BJ (cell line): ENCODE results near the gene OGFOD3. TPM values are rescaled to one million over a fixed set of nuclear protein-coding genes. Genes with fewer than 3 reads are reported as not detected.

Source experiments
- CTCF ChIA-PET: fragments of 350-600 bp; formaldehyde crosslinking; extraction: SDS; loops from one replicate; lab custom pipeline; 2021; ENCODE audit warnings: antibody characterized with exemption, inconsistent platforms; lab: Yijun Ruan, JAX
- POLR2A ChIA-PET: fragments of 300-600 bp; sonication (Branson Sonifier 250); formaldehyde crosslinking; extraction: SDS; loops from one replicate; lab custom pipeline; 2021; ENCODE audit warnings: antibody characterized with exemption; lab: Charles Lee
- DNase-seq: peaks from one replicate; pipeline ENCODE4 v3.0.0-alpha.2; 2011; ENCODE audit warnings: low read depth
- H3K27me3 ChIP-seq: 2 replicates; pipeline ENCODE4 v1.6.0; 2011; ENCODE audit warnings: low read length; ENCODE audit not compliant: control insufficient read depth, insufficient read depth
- H3K36me3 ChIP-seq: 2 replicates; pipeline ENCODE4 v1.5.1; 2011; ENCODE audit warnings: low read length; ENCODE audit not compliant: control insufficient read depth, insufficient read depth
- H3K4me3 ChIP-seq: 2 replicates; pipeline ENCODE4 v1.5.1; 2011; ENCODE audit warnings: low read depth, mild to moderate bottlenecking, control low read depth, low read length
- CTCF ChIP-seq: IDR thresholded peaks from 2 replicates; pipeline ENCODE4 v1.5.1; 2011; ENCODE audit warnings: low read depth, mild to moderate bottlenecking, control low read depth, inconsistent platforms, low read length, moderate library complexity; ENCODE audit not compliant: insufficient read depth
- polyA plus RNA-seq: library from polyadenylated mRNA; depleted of rRNA; stranded (reverse); fragments of >200 nt; gene quantifications from 2 replicates; pipeline ENCODE4 v1.2.3, GENCODE V29; 2011

OGFOD3 gene
- polyA plus RNA-seq, 1 experiment, result 37.9 TPM

GRCh38 chr17:82449883-82450356 is 31.5 kb upstream of the OGFOD3 start:
- POLR2A ChIA-PET, result no interaction called here
- Histone ChIP-seq H3K27me3 (no peaks in the 10 kb centered on the region), H3K36me3 (peaks cover 11% of the 10 kb centered on the region), H3K4me3 (peak overlapping the region; percentile 89)
- no peak for DNase-seq
- CTCF ChIA-PET, result no interaction called here
- no peak for TF ChIP-seq CTCF

- CTCF ChIA-PET, result interaction anchor here (1.0 to 1.3 kb wide), 2 partner anchors 19 to 25 kb away, joined by 3 to 4 read pairs; no protein-coding TSS in a partner anchor
- DNase-seq, result no peak
- POLR2A ChIA-PET, result no interaction called here
Observed at GRCh38 chr17:82449131-82449882, 30.9 kb upstream of the OGFOD3 start.

DNA sequence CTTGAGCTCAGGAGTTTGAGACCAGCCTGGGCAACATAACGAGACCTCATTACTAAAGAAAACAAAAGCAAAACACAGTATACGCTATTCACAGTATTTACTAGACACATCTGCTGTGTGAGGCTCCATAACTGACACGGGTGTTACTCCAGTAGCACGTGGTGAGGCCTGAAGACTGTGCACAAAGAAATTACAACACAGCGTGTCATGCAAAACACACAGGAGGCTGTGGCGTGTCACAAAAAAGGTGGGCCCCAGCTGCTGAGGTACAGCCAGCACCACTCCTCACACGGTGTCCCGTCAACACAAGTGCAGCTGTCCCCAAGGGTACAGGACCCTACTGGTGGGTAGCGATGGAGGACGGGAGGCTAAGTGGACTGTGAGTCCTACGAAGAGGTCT is 29.5 kb upstream of the OGFOD3 start:
- no peak for TF ChIP-seq CTCF
- no peak for DNase-seq
- CTCF ChIA-PET, result no interaction called here
- Histone ChIP-seq H3K4me3 (no peak overlapping the region), H3K27me3 (no peaks in the 10 kb centered on the region), H3K36me3 (peaks cover 22% of the 10 kb centered on the region)
- POLR2A ChIA-PET, result interaction anchor here (0.6 kb wide), 1 partner anchor 82 kb away, joined by 11 read pairs; no protein-coding TSS in a partner anchor

More at GRCh38 chr17:82449131-82449882, 30.9 kb upstream of the OGFOD3 start:
- Histone ChIP-seq H3K36me3 (peaks cover 15% of the 10 kb centered on the region), H3K4me3 (peak overlapping the region; percentile 89), H3K27me3 (no peaks in the 10 kb centered on the region)
- TF ChIP-seq CTCF, result no peak

DNA sequence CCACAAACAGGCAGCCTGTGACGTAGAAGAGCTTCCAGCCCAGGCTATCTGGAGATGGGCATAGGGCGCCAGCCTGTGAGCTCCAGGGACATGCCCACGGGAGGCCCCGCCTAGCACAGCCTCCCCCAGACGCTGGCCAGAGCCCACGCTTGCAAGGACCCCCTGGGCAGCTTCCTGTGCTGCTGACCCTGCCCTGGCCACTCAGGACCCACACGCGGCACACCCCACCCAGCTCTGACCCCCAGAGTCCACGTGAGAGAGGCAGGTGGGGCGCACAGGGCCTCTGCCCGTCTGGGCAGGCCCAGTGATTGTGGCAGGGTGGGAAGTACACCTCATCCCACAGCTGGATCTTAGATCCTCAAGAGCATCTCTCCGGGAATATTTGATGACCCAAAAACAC is 28.3 kb upstream of the OGFOD3 start:
- Histone ChIP-seq H3K36me3 (peaks cover 25% of the 10 kb centered on the region), H3K4me3 (no peak overlapping the region), H3K27me3 (no peaks in the 10 kb centered on the region)
- POLR2A ChIA-PET, result no interaction called here
- no peak for DNase-seq
- CTCF ChIA-PET, result interaction anchor here (0.6 kb wide), 1 partner anchor 815 kb away, joined by 4 read pairs; no protein-coding TSS in a partner anchor
- no peak for TF ChIP-seq CTCF

GRCh38 chr17:82446124-82446523 is 27.7 kb upstream of the OGFOD3 start:
- no peak for DNase-seq
- no peak for TF ChIP-seq CTCF
- ChIA-PET POLR2A (no interaction called here), CTCF (interaction anchor here (0.6 kb wide), 1 partner anchor 815 kb away, joined by 4 read pairs; no protein-coding TSS in a partner anchor)
- Histone ChIP-seq H3K27me3 (no peaks in the 10 kb centered on the region), H3K4me3 (no peak overlapping the region), H3K36me3 (peaks cover 25% of the 10 kb centered on the region)
